ENCODE data around the gene LILRB3. TPM values are rescaled to one million over a fixed set of nuclear protein-coding genes. Genes with fewer than 3 reads are reported as not detected.

Gene LILRB3
- total and polyA plus RNA-seq, 2 experiments from 2014 or later: not detected

- H3K4me1 Mint-ChIP-seq: no peaks in the 10 kb centered on the region
- H3K27ac Mint-ChIP-seq: no peak overlapping the region
- H3K27ac ChIP-seq (ENCODE audit: low read depth): no peak overlapping the region
- H4K20me1 ChIP-seq (replicated peaks; ENCODE audit: insufficient read depth): no peaks in the 10 kb centered on the region
- H3K9me3 Mint-ChIP-seq: no peaks in the 10 kb centered on the region
- H3K79me2 ChIP-seq (replicated peaks; ENCODE audit: insufficient read depth): no peaks in the 10 kb centered on the region
- H3F3A ChIP-seq (replicated peaks; ENCODE audit: low read depth): no peaks in the 10 kb centered on the region
- no peak; the same call in 2 of the 3 replicates for ATAC-seq
- H3K4me1 ChIP-seq (ENCODE audit: insufficient read depth): no peaks in the 10 kb centered on the region
- no peaks in the 10 kb centered on the region for H3K27me3 ChIP-seq (ENCODE audit: insufficient read depth)
- H3K36me3 Mint-ChIP-seq (ENCODE audit: low read depth): no peaks in the 10 kb centered on the region
- H3K4me3 ChIP-seq: no peak overlapping the region
- no peak overlapping the region for H3K4me3 Mint-ChIP-seq
- no peak for DNase-seq (ENCODE audit: low spot score)
- TF ChIP-seq EZH2 (IDR thresholded peaks at IDR 0.05; ENCODE audit: low read depth, unreplicated experiment) (no peak), CREB1 (CRISPR knock-in tag; IDR thresholded peaks at IDR 0.05; ENCODE audit: low read depth) (no peak), NANOG (IDR thresholded peaks at IDR 0.05; ENCODE audit: borderline replicate concordance) (no peak), EZH2phosphoT487 (IDR thresholded peaks at IDR 0.05; ENCODE audit: unreplicated experiment) (no peak), CTCF (conservative IDR thresholded peaks at IDR 0.05; ENCODE audit: low read depth in 2 of 2) (no peak), ZNF462 (CRISPR knock-in tag; IDR thresholded peaks at IDR 0.05) (no peak), REST (IDR thresholded peaks at IDR 0.05; ENCODE audit: unreplicated experiment) (no peak), ZNF331 (CRISPR knock-in tag; IDR thresholded peaks at IDR 0.05; ENCODE audit: low read depth) (no peak), POLR2AphosphoS5 (IDR thresholded peaks at IDR 0.05; ENCODE audit: low read depth) (no peak), JUNB (IDR thresholded peaks at IDR 0.05; ENCODE audit: unreplicated experiment) (no peak), STAT1 (IDR thresholded peaks at IDR 0.05; ENCODE audit: unreplicated experiment) (no peak), ZNF114 (CRISPR knock-in tag; IDR thresholded peaks at IDR 0.05) (no peak), ETS1 (IDR thresholded peaks at IDR 0.05) (no peak)
- H3K4me2 ChIP-seq: no peak overlapping the region
- H3K27me3 Mint-ChIP-seq (ENCODE audit: insufficient read depth, low read depth, poor library complexity): no peaks in the 10 kb centered on the region
- H3K36me3 ChIP-seq (ENCODE audit: insufficient read depth): no peaks in the 10 kb centered on the region
- no peaks in the 10 kb centered on the region for H3K9me2 ChIP-seq (ENCODE audit: insufficient read depth)
- no peak overlapping the region for H2AFZ ChIP-seq
Observed at GRCh38 chr19:54245936-54246335, 23.1 kb upstream of the LILRB3 start.

All from GM23338 (cell line).